Motor neuron (in vitro differentiated cells): Measurements from ENCODE around the gene RASGRP4. TPM values are rescaled to one million over a fixed set of nuclear protein-coding genes. Genes with fewer than 3 reads are reported as not detected.

Source experiments
- ATAC-seq, 8 experiments: fragments of 200-7000 bp; cut with Tn5 transposase; replicated peaks in 6 of 8; 2 replicates each; pipeline ENCODE4 v1.8.0; 2021; ENCODE audit warnings: mild to moderate bottlenecking in 8 of 8, moderate library complexity in 8 of 8
- H3K27ac ChIP-seq, 2 donors: fragments of 250-450 bp; sonication (Bioruptor Pico); 2 replicates each; pipeline ENCODE4 v1.9.0; 2021; ENCODE audit warnings: antibody characterized with exemption in 2 of 2, mild to moderate bottlenecking in 2 of 2, moderate library complexity in 1 of 2
- H3K4me1 ChIP-seq, 2 donors: fragments of 250-450 bp; sonication (Bioruptor Pico); replicated peaks in 1 of 2; 2 replicates each; pipeline ENCODE4 v1.6.1; 2021; ENCODE audit warnings: antibody characterized with exemption in 2 of 2, mild to moderate bottlenecking in 2 of 2, moderate library complexity in 1 of 2
- H3K4me3 ChIP-seq, 5 donors: fragments of 250-450 bp; sonication (Bioruptor Pico); 2 replicates each; pipeline ENCODE4 v1.9.0; 2021; ENCODE audit warnings: antibody characterized with exemption in 5 of 5, mild to moderate bottlenecking in 5 of 5, moderate library complexity in 4 of 5
- WGBS, 10 experiments: fragments of 450-650 bp; shearing (Covaris generic); methylation state at CpG; one replicate each; pipeline ENCODE4 v1.0.0; 2022; 5-methylcytosine and 5-hydroxymethylcytosine counted together
- in situ Hi-C, 9 experiments: fragments of 400-800 bp; cut with MboI; loops; one replicate each; pipeline ENCODE4 v1.15.0; 2021; ENCODE audit warnings: low sequenced_read_pairs in 9 of 9, low pct_unique_long_range_greater_than_20kb in 2 of 9; ENCODE audit not compliant: unreplicated experiment in 9 of 9
- total RNA-seq, 8 experiments: library from RNA; unstranded; fragments of 300-600 nt; gene quantifications; 2 replicates each; pipeline versions ENCODE4 v1.2.3 to v1.2.4, GENCODE V29; 2022

The RASGRP4 gene
- total RNA-seq, 8 experiments from 2014 or later: 0.09 to 0.66 (median 0.32) TPM

DNA sequence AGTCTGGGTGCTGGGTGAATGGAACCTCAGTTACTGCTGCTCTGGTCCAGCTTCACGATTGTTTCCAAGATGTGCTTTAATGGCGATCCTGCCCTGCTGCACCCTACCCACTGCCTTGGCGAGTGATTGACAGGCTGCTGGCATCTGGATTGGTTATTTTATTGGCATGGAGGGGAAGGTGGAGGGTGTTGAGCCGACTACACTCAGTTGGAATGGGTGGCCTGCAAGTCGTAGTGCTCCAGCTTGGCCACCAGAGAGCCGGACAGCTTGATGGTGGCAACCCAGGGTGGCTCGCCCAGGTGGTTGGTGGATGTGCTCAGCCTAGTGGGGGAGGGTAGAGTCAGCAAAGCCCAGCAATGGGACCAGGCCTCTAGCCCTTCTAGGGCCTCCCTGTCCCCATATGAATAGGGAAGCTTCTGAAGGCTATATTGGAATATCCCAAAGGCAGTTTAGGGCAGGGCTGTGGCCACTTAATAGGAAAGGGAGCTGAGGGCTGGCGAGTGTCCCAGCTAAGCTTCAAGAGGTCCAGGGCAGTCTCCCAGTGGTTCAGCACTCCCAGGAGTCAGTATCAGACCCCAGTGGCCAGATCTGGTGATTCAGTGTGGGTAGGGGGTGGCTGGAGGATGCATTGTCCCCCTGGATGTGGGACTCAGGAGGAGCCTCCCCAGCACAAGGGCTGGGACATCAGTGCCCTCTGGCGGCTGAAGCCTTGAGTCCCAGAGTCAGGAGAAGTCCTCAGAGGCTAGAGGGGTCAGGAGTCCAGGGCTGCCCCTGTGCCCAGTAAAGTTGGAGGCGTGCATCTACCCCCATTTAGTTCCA lies 41.6 kb downstream of the RASGRP4 start:
- peaks cover 0 to 9% of the 10 kb centered on the region in 2 donors for H3K4me1 ChIP-seq
- in situ Hi-C loops: no loop called here
- WGBS, 10 experiments: 40 to 100% (median 74%) methylated on average over 1 to 3 of the region's 10 CpGs; no CpG with 5 or more reads in 4 of the 10 experiments
- no peak overlapping the region for H3K4me3 ChIP-seq
- no peak overlapping the region for H3K27ac ChIP-seq
- no peak for ATAC-seq

DNA sequence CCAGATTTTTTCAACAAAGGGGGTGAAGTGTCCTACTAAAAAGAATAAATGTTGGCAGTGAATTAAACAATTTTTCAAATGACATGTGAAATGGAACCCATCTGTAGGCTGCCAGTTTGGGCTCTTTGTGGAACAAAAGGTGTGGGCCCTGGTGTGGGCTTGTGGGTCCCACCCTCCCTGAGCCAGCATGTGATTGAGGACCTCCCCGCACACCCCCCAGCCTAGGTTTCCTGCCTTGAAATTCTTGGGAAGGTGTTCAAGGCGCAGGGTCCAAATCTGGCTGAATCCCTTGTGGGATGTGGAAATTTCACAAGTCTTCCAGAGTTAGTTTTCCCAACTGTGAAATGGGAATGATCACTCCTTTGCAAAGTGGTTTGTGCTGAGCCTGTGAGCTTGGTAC lies 42.3 kb downstream of the RASGRP4 start:
- in situ Hi-C loops: no loop called here
- H3K4me1 ChIP-seq: peaks cover 0 to 9% of the 10 kb centered on the region in 2 donors
- H3K27ac ChIP-seq: no peak overlapping the region
- ATAC-seq: no peak
- WGBS, 10 experiments: no CpG with 5 or more reads among the region's 2 CpGs
- no peak overlapping the region for H3K4me3 ChIP-seq

DNA sequence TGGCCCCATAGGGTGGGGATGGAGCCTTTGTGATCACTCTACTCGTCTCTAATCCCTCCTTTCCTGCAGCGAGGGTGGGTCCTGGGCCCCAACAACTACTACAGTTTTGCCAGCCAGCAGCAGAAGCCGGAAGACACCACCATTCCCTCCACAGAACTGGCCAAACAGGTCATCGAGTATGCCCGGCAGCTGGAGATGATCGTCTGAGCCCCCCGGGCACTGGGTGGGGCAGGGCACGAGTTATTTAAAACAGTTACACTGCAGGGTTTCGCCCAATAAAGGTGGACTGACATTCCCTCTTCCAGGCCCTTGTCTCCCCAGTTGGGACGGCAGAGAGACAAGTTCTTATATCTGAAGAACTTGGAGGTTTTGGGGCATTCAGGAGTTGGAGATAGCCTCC lies 42.8 kb downstream of the RASGRP4 start:
- H3K4me1 ChIP-seq: peaks cover 0 to 9% of the 10 kb centered on the region in 2 donors
- 48 to 100% (median 92%) methylated on average over 1 to 9 of the region's 10 CpGs; no CpG with 5 or more reads in 6 of the 10 experiments for WGBS, 10 experiments
- no peak overlapping the region for H3K4me3 ChIP-seq
- no peak overlapping the region for H3K27ac ChIP-seq
- in situ Hi-C loops: no loop called here
- no peak for ATAC-seq

DNA sequence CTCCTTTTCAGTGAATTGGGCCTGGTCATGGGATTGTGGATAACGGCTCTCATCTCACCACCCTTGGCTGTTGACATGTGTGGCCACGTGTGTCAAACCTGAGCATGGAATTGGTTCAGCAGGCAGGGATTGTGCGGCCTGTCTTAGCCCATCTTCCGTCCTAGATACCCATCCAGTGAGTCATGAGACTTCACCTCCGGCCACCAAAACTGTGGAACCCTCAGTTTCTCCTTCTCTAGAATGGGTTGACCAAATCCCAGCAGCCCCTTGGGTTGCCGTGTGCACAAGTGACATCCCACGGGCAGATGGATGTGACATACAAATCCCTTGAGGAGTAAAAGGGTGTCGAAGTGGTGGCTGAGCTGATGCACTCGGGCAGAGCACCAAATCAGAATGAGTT lies 44.9 kb downstream of the RASGRP4 start:
- in situ Hi-C loops: no loop called here
- Histone ChIP-seq H3K4me1 (peaks cover 4 to 5% of the 10 kb centered on the region in 2 donors), H3K27ac (no peak overlapping the region), H3K4me3 (no peak overlapping the region)
- ATAC-seq: no peak
- WGBS, 10 experiments: 96 to 100% (median 100%) methylated on average over 2 to 7 of the region's 9 CpGs; no CpG with 5 or more reads in 5 of the 10 experiments

DNA sequence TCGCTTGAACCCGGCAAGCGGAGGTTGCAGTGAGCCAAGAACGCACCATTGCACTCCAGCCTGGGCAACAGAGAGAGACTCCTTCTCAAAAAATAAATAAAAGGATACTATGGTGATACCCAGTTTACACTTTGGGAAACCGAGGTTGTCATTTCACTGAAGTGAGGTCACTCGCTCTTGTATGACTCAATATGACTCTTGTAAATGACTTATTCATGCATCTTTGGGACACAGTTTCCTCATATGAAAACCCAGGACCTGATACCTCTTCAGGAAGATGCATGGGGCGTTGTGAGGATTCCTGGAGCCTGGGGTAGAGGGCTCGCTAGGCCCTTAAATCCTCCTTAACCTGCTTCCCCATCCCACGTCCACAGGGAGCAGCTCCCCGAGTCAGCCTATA lies 47.2 kb downstream of the RASGRP4 start:
- H3K4me3 ChIP-seq: no peak overlapping the region
- H3K27ac ChIP-seq: no peak overlapping the region
- H3K4me1 ChIP-seq: peaks cover 9 to 10% of the 10 kb centered on the region in 2 donors
- in situ Hi-C loops: no loop called here
- 80 to 100% (median 94%) methylated on average over 1 to 8 of the region's 10 CpGs; no CpG with 5 or more reads in 4 of the 10 experiments for WGBS, 10 experiments
- no peak for ATAC-seq

DNA sequence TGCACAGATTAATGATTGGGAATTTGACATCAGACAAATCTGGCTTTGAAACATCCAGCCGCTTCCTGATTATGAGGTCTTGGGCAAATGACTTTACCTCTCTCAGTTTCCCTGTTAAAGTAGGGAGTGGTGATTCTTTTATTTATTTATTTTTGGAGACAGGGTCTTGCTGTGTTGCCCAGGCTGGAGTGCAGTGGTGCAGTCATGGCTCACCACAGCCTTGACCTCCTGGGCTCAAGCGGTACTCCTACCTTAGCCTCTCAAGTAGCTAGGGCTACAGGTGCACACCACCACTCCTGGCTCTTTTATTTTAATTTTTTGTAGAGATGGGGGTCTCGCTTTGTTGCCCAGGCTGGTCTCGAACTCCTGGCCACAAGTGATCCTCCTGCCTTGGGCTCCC lies 49.0 kb downstream of the RASGRP4 start:
- Histone ChIP-seq H3K4me3 (no peak overlapping the region), H3K27ac (no peak overlapping the region), H3K4me1 (peaks cover 10 to 11% of the 10 kb centered on the region in 2 donors)
- ATAC-seq: no peak
- in situ Hi-C loops: no loop called here
- 85 to 100% (median 100%) methylated on average over 1 to 4 of the region's 4 CpGs; no CpG with 5 or more reads in 4 of the 10 experiments for WGBS, 10 experiments

DNA sequence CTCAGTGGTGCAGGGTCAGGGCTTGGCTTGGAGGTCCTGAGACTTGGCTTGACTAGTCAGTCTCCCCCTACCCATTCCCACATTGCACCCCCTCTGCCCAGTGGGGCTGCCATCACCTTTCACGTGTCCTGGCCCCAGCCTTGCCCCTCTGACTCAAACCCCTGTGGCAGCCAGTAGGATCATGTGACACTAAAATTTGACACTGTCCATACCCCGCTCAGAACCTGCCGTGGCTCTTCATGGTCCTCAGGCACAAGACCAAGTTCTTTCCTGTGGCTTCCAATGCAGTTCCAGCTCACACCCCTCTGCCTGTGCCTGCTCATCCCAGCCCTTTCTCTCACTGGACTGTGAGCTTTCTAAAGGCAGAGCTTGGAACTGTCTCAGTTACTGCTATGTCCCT lies 49.4 kb downstream of the RASGRP4 start:
- peaks cover 10 to 11% of the 10 kb centered on the region in 2 donors for H3K4me1 ChIP-seq
- no peak overlapping the region for H3K4me3 ChIP-seq
- no peak for ATAC-seq
- no peak overlapping the region for H3K27ac ChIP-seq
- in situ Hi-C loops: no loop called here
- WGBS, 10 experiments: 50 to 100% (median 94%) methylated on average over 1 to 2 of the region's 3 CpGs; no CpG with 5 or more reads in 6 of the 10 experiments

DNA sequence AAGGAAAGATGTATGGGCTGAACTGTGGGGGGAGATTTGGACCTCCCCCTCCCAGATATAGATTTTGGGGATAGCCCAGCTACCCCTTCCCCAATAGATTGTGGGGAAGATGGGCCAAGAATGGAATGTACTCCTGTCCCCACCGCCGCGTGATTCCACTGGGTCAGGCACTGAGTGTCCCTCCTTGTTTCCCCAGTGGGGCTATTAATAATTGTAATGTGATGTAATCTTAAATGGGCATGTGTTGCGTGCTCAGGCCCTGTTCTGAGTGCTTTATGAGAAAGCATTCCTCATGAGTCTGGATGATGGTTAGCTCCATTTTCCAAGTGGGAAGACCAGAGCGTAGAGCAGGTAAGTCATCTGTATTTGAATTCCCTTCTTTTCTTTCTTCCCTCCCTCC lies 50.3 kb downstream of the RASGRP4 start:
- 7 to 80% (median 60%) methylated on average over 1 to 3 of the region's 5 CpGs; no CpG with 5 or more reads in 5 of the 10 experiments for WGBS, 10 experiments
- in situ Hi-C loops: no loop called here
- peak in 5 of 8 experiments; percentile 2 to 18 (median 7) for ATAC-seq
- Histone ChIP-seq H3K27ac (peak overlapping the region; percentile 94 to 97), H3K4me3 (peak overlapping the region; percentile 60 to 89 (median 80)), H3K4me1 (peaks cover 10 to 11% of the 10 kb centered on the region in 2 donors)

DNA sequence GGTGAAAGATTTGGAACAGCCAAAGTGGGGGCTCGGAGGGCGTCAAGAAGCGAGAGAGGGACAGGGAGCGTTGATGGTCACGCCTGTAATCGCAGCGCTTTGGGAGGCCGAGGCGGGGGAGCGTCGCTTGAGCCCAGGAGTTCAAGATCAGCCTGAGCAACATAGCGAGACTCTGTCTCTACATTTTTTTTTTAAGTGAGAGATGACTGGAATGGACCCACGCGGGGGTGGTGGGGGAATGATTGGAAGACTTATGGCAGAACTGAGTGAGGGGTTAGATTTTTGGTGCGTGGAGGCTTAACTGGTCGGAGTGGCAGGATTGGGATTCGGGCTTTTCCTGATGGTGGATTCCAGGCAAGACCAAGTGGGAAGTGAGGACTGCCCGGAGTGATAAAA lies 50.9 kb downstream of the RASGRP4 start:
- peaks cover 10 to 11% of the 10 kb centered on the region in 2 donors for H3K4me1 ChIP-seq
- in situ Hi-C loops: no loop called here
- H3K4me3 ChIP-seq: peak overlapping the region; percentile 60 to 89 (median 80)
- ATAC-seq: peak in 5 of 8 experiments; percentile 1 to 36 (median 16)
- H3K27ac ChIP-seq: peak overlapping the region; percentile 94 to 97
- whole genome bisulfite sequencing, 10 experiments: 0 to 3% (median 0%) methylated on average over 1 to 8 of the region's 18 CpGs; no CpG with 5 or more reads in 4 of the 10 experiments

DNA sequence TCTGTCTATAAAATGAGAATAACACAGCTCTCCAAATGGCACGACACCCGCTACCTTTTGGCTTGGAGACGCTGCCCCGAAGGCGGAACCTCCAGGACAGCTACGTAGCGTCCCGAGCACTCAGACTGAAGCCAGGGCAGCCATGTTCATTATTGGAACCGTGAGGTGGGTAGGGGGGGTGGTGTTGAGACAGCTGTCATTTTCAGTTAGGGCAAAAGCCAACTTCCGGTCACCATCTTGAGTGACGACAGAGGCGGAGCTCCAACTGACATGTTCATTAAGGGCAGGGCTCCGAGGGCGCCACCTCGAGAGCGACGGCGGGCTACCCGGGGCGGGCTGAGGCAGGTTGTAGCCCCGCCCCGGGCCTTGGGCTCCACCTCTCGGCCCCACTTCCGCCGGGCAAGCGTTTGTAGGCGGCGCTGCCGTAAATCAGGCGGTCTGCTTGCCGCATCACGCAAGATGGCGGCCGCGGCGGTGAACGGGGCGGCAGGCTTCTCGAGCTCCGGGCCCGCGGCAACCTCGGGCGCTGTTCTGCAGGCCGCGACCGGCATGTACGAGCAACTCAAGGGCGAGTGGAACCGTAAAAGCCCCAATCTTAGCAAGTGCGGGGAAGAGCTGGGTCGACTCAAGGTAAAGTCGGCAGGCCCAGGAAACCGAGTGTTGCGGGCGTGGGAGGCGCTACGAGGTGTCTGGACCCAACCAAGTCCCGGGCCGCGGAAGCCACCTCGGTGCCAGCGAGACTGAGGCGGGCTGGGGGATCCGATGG lies 51.5 kb downstream of the RASGRP4 start, which contains the start of gene PSMD8:
PSMD8 (plus strand) TSS at position 240 of the 766 bp plus-strand sequence; CDS start at position 271, 31 bp downstream.
- Histone ChIP-seq H3K4me3 (peak within 1 kb of the TSS; percentile 60 to 89 (median 80)), H3K4me1 (peaks cover 10 to 11% of the 10 kb centered on the region in 2 donors), H3K27ac (peak within 1 kb of the TSS; percentile 94 to 97)
- peak; percentile 90 to 97 (median 95) for ATAC-seq
- WGBS, 10 experiments: 0 to 15% (median 0%) methylated on average over 1 to 42 of the region's 65 CpGs; no CpG with 5 or more reads in 3 of the 10 experiments
- in situ Hi-C loops: loop anchor here in 1 of 9 experiments (25.0 kb wide), 1 partner anchor 462 kb away; the partner anchor contains the start of genes SIPA1L3 and WDR87

DNA sequence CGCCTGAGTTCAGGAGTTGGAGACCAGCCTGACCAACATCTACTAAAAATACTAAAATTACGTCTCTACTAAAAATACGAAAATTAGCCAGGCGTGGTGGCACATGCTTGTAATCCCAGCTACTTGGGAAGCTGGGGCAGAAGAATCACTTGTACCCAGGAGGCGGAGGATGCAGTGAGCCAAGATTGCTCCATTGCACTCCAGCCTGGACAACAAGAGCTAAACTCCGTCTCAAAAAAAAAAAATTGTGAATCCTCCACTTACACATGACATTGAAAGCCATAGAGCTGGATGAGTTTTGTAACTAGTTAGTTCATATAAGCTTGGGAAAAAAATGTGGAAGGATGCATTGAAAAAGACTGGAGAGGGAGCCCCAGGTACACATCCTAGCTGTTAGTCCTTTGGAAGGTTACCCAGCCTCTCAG lies 52.1 kb downstream of the RASGRP4 start:
- ATAC-seq: no peak
- H3K27ac ChIP-seq: peak overlapping the region; percentile 76 to 89
- peaks cover 10 to 11% of the 10 kb centered on the region in 2 donors for H3K4me1 ChIP-seq
- in situ Hi-C loops: loop anchor here in 1 of 9 experiments (25.0 kb wide), 1 partner anchor 462 kb away; the partner anchor contains the start of genes SIPA1L3 and WDR87
- H3K4me3 ChIP-seq: peak overlapping the region; percentile 27 to 89 (median 36)
- 20 to 90% (median 71%) methylated on average over 1 to 6 of the region's 6 CpGs for WGBS, 10 experiments

DNA sequence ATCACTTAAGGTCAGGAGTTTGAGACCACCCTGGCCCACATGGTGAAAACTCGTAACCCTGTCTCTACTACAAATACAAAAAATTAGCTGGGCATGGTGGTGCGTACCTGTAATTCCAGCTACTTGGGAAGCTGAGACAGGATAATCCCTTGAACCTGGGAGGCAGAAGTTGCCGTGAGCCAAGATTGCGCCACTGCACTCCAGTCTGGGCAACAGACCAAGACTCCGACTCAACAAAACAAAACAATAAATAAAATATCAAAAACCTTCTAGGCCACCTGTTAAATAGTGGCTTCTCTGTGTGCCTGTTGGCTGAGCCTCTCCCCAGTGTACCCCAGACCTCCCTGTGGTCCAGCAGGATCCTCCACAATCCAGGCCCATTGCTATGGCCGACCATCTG lies 54.9 kb downstream of the RASGRP4 start:
- WGBS, 10 experiments: 59 to 88% (median 76%) methylated on average over 1 to 4 of the region's 6 CpGs; no CpG with 5 or more reads in 4 of the 10 experiments
- no peak for ATAC-seq
- Histone ChIP-seq H3K27ac (no peak overlapping the region), H3K4me1 (peaks cover 5% of the 10 kb centered on the region in 2 donors), H3K4me3 (no peak overlapping the region)
- in situ Hi-C loops: loop anchor here in 1 of 9 experiments (25.0 kb wide), 1 partner anchor 459 kb away; the partner anchor contains the start of genes SIPA1L3 and WDR87
